Fibroblast of skin of back (primary cell): ENCODE data around the gene DRAP1. TPM values are rescaled to one million over a fixed set of nuclear protein-coding genes. Genes with fewer than 3 reads are reported as not detected.

Source experiments
- DNase-seq: peaks from one replicate; pipeline ENCODE4 v3.0.0-alpha.2; 2013
- polyA plus RNA-seq, 2 experiments: library from polyadenylated mRNA; unstranded; fragments of 120-200 nt; gene quantifications; one replicate each; pipeline ENCODE4 v1.2.1, GENCODE V29; 2013; ENCODE audit not compliant: insufficient read length in 2 of 2

DRAP1 gene
- 319 TPM for polyA plus RNA-seq (2013, experiment 1 of 2; ENCODE audit: insufficient read length)
- 204 TPM for polyA plus RNA-seq (2013, experiment 2 of 2; ENCODE audit: insufficient read length)

- peak; percentile 98 for DNase-seq
Measured at GRCh38 chr11:65919141-65919572, at the start of gene DRAP1. TSS of gene DRAP1 (plus strand) at chr11:65919426. CDS start at chr11:65919502, 76 bp downstream.

GRCh38 chr11:65869643-65870306 is 49.5 kb upstream of the DRAP1 start:
- DNase-seq = no peak

GRCh38 chr11:65870307-65870658 is 48.9 kb upstream of the DRAP1 start:
- no peak for DNase-seq

GRCh38 chr11:65870706-65871681 is 48.2 kb upstream of the DRAP1 start:
- DNase-seq = peak; percentile 73

- peak; percentile 52 for DNase-seq
Measured at GRCh38 chr11:65871811-65872548, 47.2 kb upstream of the DRAP1 start.

GRCh38 chr11:65872586-65873317 is 46.5 kb upstream of the DRAP1 start, which contains the start of gene EFEMP2:
TSS of gene EFEMP2 (minus strand) at chr11:65872800. CDS start at chr11:65872354, 446 bp downstream.
- peak; percentile 76 for DNase-seq

GRCh38 chr11:65873318-65874156 is 45.7 kb upstream of the DRAP1 start:
- peak; percentile 92 for DNase-seq

- no peak for DNase-seq
Measured at GRCh38 chr11:65879617-65880016, 39.6 kb upstream of the DRAP1 start, which contains the start of gene CTSW. TSS of gene CTSW (plus strand) at chr11:65879837. CDS start at chr11:65879855, 18 bp downstream.

- no peak for DNase-seq
Measured at GRCh38 chr11:65880027-65880426, 39.2 kb upstream of the DRAP1 start.

GRCh38 chr11:65880844-65881421 is 38.3 kb upstream of the DRAP1 start:
- DNase-seq = no peak

- no peak for DNase-seq
Measured at GRCh38 chr11:65882120-65883057, 36.8 kb upstream of the DRAP1 start.

- no peak for DNase-seq
Measured at GRCh38 chr11:65883058-65883761, 36.0 kb upstream of the DRAP1 start.

- DNase-seq = no peak
Measured at GRCh38 chr11:65883786-65884715, 35.2 kb upstream of the DRAP1 start.

- peak; percentile 67 for DNase-seq
Measured at GRCh38 chr11:65884716-65885092, 34.5 kb upstream of the DRAP1 start.

- DNase-seq = no peak
Measured at GRCh38 chr11:65885231-65885630, 34.0 kb upstream of the DRAP1 start.

GRCh38 chr11:65885808-65886536 is 33.3 kb upstream of the DRAP1 start:
- no peak for DNase-seq
